GM12865 (cell line): ENCODE measurements around the gene ST6GALNAC1.
A peak's percentile ranks its signal among the peaks of the same experiment; 100 is the strongest.
"Not testable (repeated sequence)": the region's sequence is repeated elsewhere in the genome, so short reads cannot be mapped to it uniquely, and the experiment has no call there.

ENCODE experiments used
- DNase-seq: peaks from one replicate; pipeline ENCODE4 v3.0.0; 2010; ENCODE audit warnings: low read depth
- H3K4me3 ChIP-seq: 2 replicates; pipeline ENCODE4 v1.5.1; 2011; ENCODE audit warnings: mild to moderate bottlenecking, low read depth, low read length, control low read depth
- TF ChIP-seq, protein P1 (sequence below): IDR thresholded peaks from 2 replicates; pipeline ENCODE4 v1.5.1; 2011; ENCODE audit warnings: low read length, control low read depth, low read depth, inconsistent platforms; ENCODE audit not compliant: insufficient read depth; ENCODE audit errors: missing control alignments

The ST6GALNAC1 gene

DNA sequence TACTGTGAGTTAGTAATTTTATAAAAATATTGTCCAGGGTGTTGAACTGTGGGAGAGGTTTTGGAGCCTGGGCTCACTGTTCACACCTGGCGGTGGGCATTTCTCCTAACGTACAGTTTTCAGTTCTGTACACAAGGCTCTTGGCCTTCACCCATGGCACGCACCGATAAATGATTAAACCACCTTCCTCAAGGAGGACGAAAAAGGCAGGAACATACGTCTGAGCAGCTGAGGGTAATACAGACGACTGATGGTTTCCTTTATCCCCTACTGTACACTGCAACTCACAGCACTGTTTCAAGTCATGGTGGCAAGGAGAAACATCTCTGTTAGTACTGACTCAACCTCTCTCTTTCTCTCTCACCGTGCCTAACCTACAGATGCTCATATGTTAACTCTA lies 1.4 kb upstream of the ST6GALNAC1 start:
- TF ChIP-seq, protein P1, sequence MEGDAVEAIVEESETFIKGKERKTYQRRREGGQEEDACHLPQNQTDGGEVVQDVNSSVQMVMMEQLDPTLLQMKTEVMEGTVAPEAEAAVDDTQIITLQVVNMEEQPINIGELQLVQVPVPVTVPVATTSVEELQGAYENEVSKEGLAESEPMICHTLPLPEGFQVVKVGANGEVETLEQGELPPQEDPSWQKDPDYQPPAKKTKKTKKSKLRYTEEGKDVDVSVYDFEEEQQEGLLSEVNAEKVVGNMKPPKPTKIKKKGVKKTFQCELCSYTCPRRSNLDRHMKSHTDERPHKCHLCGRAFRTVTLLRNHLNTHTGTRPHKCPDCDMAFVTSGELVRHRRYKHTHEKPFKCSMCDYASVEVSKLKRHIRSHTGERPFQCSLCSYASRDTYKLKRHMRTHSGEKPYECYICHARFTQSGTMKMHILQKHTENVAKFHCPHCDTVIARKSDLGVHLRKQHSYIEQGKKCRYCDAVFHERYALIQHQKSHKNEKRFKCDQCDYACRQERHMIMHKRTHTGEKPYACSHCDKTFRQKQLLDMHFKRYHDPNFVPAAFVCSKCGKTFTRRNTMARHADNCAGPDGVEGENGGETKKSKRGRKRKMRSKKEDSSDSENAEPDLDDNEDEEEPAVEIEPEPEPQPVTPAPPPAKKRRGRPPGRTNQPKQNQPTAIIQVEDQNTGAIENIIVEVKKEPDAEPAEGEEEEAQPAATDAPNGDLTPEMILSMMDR = no peak
- no peak overlapping the region for H3K4me3 ChIP-seq
- no peak for DNase-seq

DNA sequence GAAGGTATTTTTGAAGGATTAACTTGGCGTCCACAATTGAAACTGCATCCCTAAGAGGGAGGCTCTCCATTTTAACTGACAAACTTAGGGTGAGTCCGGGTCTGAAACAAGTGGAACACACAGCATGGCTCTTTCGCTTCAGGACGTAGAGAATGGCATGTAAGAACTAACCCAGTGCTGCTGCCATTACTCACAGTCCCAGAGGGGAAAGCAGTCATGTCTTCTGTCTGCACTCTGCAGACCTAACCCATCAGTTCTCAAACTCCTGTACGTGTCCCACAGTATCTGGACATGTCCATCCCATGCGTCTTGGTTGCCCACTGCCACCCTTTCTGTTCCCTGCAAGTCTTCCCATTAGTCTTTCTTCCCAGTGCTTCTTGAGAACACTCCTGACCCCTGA lies 563 bp downstream of the ST6GALNAC1 start:
- DNase-seq = no peak
- TF ChIP-seq, protein P1 = no peak
- no peak overlapping the region for H3K4me3 ChIP-seq

DNA sequence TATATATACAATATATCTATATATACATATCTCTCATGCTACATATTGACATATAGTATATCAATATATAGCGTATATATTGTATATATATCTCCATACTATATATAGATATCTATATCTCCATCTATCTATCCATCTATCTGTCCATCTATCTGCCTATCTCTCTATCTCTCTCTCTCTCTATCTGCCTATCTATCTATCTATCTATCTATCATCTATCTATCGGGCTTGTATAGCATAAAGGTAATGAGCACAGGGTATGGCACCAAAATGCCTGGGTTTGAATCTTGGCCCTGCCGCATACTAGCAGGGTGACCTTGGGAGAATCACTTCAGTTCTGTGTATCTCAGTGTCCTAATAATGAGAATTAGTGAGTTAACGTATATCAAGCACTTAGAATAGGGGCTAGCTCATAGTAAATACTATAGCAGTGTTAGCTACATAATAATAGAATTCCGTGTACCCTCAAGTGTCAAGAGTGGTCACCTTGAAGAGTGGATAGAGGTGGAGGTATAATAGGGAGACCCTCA lies 1.5 kb downstream of the ST6GALNAC1 start:
- no peak overlapping the region for H3K4me3 ChIP-seq
- TF ChIP-seq, protein P1 = no peak
- no peak for DNase-seq

DNA sequence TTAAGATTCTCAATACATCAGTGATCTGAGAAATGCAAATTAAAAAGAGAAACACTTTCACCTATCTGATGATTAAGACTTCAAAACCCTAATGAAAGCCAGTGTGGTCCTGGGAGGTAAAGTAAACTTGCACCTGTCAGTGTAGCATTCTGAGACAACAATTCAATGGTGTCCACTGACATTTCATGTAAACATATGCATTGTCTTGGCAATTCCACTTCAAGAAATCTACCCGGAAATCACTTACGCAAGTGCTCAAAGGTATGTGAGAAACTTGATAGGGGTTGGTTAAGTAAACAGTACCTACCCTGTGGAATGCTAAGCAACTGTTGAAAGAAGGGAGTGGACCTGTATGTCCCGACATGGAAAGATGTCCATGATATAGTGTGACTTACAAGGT lies 2.1 kb downstream of the ST6GALNAC1 start:
- H3K4me3 ChIP-seq = no peak overlapping the region
- TF ChIP-seq, protein P1 = no peak
- DNase-seq = peak; percentile 25

DNA sequence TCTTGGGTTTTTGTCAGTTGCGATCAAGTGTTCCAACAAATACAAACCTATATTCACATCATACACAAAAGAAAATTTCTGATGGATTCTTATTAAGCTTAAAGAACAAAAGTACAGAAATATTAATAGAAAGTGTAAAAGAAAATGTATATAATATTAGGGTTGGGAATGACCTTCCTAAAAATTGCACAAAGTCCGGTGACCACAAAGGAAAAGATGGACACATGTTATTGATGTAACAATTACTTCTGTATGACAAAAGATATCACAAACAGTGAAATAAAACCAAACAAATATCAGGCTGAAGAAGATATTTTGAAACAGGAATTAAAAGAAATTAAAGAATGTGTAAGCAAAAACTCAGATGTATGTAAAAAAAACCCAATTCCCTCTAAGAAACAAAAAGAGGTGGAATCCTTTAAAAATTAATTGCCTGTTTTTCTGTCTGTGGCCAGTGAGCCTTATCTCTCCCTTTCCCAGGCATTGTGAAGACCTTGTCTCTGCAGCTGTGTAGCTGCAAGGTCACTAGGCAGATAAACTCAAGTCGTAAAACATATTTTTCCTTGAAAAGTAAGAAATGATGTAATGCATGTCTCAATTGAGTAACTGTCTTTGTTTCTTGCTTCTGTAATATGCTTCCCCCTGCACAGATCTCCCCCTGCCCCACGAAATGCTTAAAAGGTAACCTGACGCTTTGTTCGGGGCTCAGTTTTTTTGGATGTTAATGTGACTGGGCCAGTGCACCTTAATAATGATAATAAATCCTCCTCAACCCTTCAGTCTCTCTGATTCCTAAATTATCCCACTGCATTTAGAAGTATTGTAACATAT lies 2.8 kb downstream of the ST6GALNAC1 start:
- no peak for DNase-seq
- H3K4me3 ChIP-seq = no peak overlapping the region
- TF ChIP-seq, protein P1 = no peak

DNA sequence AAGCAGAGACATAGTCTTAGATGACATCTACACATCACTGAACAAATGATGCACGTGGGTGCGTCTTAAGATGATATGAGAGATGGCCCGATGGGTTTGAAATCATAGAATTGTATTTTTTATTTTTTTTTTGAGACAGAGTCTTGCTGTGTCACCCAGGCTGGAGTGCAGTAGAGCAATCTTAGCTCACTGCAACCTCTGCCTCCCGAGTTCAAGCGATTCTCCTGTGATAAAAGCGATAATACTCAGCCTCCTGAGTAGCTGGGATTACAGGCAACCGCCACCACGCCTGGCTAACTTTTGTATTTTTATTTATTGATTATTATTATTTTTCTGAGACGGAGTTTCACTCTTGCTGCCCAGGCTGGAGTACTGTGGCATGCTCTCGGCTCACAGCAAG lies 5.3 kb downstream of the ST6GALNAC1 start:
- no peak for DNase-seq
- TF ChIP-seq, protein P1 = no peak
- H3K4me3 ChIP-seq = no peak overlapping the region

DNA sequence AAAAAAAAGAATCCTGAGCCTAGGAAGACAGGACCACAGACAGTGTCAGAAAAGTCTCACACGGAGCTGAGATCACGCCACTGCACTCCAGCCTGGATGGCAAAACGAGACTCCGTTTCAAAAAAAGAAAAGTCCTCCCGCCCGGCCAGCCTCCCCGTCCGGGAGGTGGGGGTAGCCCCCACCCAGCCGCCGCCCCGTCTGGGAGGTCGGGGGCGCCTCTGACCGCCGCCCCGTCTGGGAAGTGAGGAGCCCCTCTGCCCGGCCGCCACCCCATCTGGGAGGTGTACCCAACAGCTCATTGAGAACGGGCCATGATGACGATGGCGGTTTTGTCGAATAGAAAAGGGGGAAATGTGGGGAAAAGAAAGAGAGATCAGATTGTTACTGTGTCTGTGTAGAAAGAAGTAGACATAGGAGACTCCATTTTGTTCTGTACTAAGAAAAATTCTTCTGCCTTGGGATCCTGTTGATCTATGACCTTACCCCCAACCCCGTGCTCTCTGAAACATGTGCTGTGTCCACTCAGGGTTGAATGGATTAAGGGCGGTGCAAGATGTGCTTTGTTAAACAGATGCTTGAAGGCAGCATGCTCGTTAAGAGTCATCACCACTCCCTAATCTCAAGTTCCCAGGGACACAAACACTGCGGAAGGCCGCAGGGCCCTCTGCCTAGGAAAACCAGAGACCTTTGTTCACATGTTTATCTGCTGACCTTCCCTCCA lies 6.9 kb downstream of the ST6GALNAC1 start:
- not testable (repeated sequence) for DNase-seq, H3K4me3 ChIP-seq
